NT2/D1 (cell line): Measurements from ENCODE around the gene SHISAL2B.

Experiments used
- DNase-seq: peaks from one replicate; pipeline ENCODE4 v3.0.0-alpha.2; 2011; ENCODE audit warnings: low read depth, low spot score
- H3K27me3 ChIP-seq: 2 replicates; pipeline ENCODE4 v1.6.0; 2011; ENCODE audit warnings: mild to moderate bottlenecking; ENCODE audit not compliant: insufficient read length, insufficient read depth
- H3K36me3 ChIP-seq: 2 replicates; pipeline ENCODE4 v1.6.1; 2011; ENCODE audit warnings: mild to moderate bottlenecking, low read length, mixed read lengths; ENCODE audit not compliant: insufficient read depth, insufficient read length
- H3K4me1 ChIP-seq: 2 replicates; pipeline ENCODE4 v1.5.1; 2011; ENCODE audit not compliant: insufficient read depth, insufficient read length
- H3K4me3 ChIP-seq: 2 replicates; pipeline ENCODE4 v1.5.1; 2011; ENCODE audit warnings: low read depth; ENCODE audit not compliant: insufficient read length
- H3K9ac ChIP-seq: 2 replicates; pipeline ENCODE4 v1.6.0; 2011; ENCODE audit warnings: low read depth; ENCODE audit not compliant: insufficient read length
- H3K9me3 ChIP-seq: 2 replicates; pipeline ENCODE4 v1.5.1; 2011; ENCODE audit warnings: mild to moderate bottlenecking, low read length; ENCODE audit not compliant: insufficient read depth
- SUZ12 ChIP-seq: IDR thresholded peaks from 2 replicates; pipeline ENCODE4 v1.6.1; 2011; ENCODE audit not compliant: insufficient read length, insufficient read depth; ENCODE audit errors: extremely low read depth
- YY1 ChIP-seq: IDR thresholded peaks from 2 replicates; pipeline ENCODE4 v1.6.1; 2011; ENCODE audit not compliant: insufficient read length, insufficient read depth
- ZNF274 ChIP-seq: IDR thresholded peaks from 2 replicates; pipeline ENCODE4 v1.6.1; 2011; ENCODE audit warnings: mild to moderate bottlenecking, low read depth, low read length

Gene SHISAL2B

GRCh38 chr5:64744914-64745313 is 54.6 kb downstream of the SHISAL2B start:
- H3K9me3 ChIP-seq: no peaks in the 10 kb centered on the region
- no peaks in the 10 kb centered on the region for H3K4me1 ChIP-seq
- DNase-seq: no peak
- no peaks in the 10 kb centered on the region for H3K27me3 ChIP-seq
- TF ChIP-seq YY1 (no peak), SUZ12 (no peak)
- H3K9ac ChIP-seq: no peak overlapping the region
- peaks cover 7% of the 10 kb centered on the region for H3K36me3 ChIP-seq
- H3K4me3 ChIP-seq: no peak overlapping the region

DNA sequence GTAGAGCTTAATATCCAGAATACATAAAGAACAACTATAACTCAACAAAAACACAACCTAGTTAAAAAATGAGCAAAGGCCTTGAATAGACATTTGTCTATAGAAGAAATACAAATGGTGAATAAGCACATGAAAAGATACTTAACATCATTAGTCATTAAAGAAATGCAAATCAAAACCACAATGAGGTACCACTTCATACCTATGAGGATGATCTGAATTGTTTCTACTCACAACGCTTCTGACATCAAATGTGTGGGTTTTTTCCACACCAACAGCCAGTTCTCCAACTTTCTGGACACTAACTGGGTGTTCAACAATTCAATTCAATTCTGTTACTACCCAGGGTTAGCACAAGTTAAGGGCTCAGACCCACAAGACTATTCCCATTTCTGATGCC is 56.1 kb downstream of the SHISAL2B start:
- Histone ChIP-seq H3K4me1 (no peaks in the 10 kb centered on the region), H3K36me3 (peaks cover 3% of the 10 kb centered on the region), H3K9me3 (no peaks in the 10 kb centered on the region), H3K4me3 (no peak overlapping the region), H3K27me3 (no peaks in the 10 kb centered on the region), H3K9ac (no peak overlapping the region)
- DNase-seq: no peak
- TF ChIP-seq YY1: no peak
- TF ChIP-seq SUZ12: no peak
- no peak for TF ChIP-seq ZNF274

- peaks cover 7% of the 10 kb centered on the region for H3K36me3 ChIP-seq
- no peaks in the 10 kb centered on the region for H3K27me3 ChIP-seq
- no peaks in the 10 kb centered on the region for H3K9me3 ChIP-seq
- TF ChIP-seq ZNF274 (no peak), SUZ12 (no peak), YY1 (no peak)
- H3K9ac ChIP-seq: no peak overlapping the region
- no peak for DNase-seq
- H3K4me1 ChIP-seq: no peaks in the 10 kb centered on the region
- no peak overlapping the region for H3K4me3 ChIP-seq
Measured at GRCh38 chr5:64749385-64749784, 59.1 kb downstream of the SHISAL2B start.

DNA sequence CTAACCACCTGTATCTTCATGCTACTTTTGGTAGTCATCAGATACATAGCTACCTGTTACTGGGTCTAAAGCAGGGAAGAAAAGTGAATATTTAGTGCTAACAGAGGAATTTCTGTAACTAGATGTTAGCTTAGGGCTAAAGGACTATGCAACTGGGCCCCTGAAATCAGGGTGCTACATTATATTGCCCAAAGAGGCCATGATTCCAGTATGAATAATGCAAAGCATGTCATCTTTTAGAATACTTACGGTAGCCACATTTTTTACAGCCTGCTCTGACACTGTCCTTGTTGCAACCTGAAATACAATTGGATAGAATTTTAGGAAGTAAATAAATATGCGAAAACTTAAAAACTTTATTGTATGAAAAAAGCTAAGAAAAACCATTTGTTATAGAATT is 63.8 kb downstream of the SHISAL2B start:
- DNase-seq: no peak
- H3K36me3 ChIP-seq: peaks cover 9% of the 10 kb centered on the region
- TF ChIP-seq SUZ12 (no peak), ZNF274 (no peak), YY1 (no peak)
- H3K4me3 ChIP-seq: no peak overlapping the region
- H3K4me1 ChIP-seq: no peaks in the 10 kb centered on the region
- no peak overlapping the region for H3K9ac ChIP-seq
- no peaks in the 10 kb centered on the region for H3K9me3 ChIP-seq
- no peaks in the 10 kb centered on the region for H3K27me3 ChIP-seq

DNA sequence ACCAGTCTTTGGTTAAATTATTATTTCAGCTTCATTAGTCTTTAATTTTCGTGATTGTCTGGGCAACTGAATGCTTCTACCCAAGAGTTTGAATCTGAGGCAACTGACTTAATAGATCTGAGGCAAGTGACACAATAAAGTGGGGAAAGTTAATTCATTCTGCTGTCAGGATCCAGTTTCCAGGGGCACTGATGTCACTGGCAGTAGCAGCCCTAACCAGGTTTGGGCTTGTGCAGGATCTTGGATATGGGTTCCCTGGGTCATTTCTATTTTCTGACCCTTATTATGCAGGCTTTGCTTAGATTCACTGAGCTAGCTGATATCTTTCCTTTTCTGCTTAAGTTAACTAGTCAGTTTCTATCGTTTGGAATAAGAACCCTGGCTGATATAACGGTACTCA is 68.6 kb downstream of the SHISAL2B start:
- Histone ChIP-seq H3K9ac (no peak overlapping the region), H3K9me3 (no peaks in the 10 kb centered on the region), H3K36me3 (peaks cover 8% of the 10 kb centered on the region), H3K27me3 (no peaks in the 10 kb centered on the region), H3K4me1 (no peaks in the 10 kb centered on the region), H3K4me3 (no peak overlapping the region)
- TF ChIP-seq ZNF274 (no peak), SUZ12 (no peak), YY1 (no peak)
- DNase-seq: no peak

- H3K4me1 ChIP-seq: no peaks in the 10 kb centered on the region
- H3K27me3 ChIP-seq: no peaks in the 10 kb centered on the region
- H3K4me3 ChIP-seq: no peak overlapping the region
- H3K9ac ChIP-seq: no peak overlapping the region
- no peaks in the 10 kb centered on the region for H3K9me3 ChIP-seq
- H3K36me3 ChIP-seq: peaks cover 18% of the 10 kb centered on the region
- TF ChIP-seq SUZ12 (no peak), ZNF274 (no peak), YY1 (no peak)
- DNase-seq: no peak
Measured at GRCh38 chr5:64759960-64760660, 69.8 kb downstream of the SHISAL2B start.

DNA sequence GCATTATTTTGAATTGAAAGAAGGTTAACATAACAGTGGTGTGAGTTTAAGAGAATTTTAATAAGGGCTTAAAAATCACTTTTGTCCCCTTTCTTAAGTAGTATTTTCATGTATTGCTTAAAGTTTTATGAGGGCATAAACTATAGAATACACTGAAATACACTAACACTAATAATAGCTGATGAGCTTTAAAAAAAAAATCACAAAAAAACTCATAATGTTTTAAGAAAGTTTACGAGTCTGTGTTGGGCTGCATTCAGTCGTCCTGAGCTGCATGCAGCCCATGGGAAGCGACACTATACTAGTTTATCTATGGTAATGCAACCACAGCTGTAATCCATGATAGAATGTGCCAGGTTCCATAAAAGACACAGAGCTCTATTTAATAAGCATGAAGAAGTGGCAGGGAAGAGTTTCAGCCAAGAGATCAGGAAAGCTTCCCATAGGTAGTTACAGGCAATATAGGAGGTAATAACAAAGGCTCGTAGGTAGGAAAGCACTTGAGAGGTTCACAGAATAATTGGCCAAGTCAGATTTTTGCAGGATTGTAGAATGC is 73.7 kb downstream of the SHISAL2B start:
- TF ChIP-seq ZNF274: no peak
- no peaks in the 10 kb centered on the region for H3K9me3 ChIP-seq
- no peak overlapping the region for H3K4me3 ChIP-seq
- DNase-seq: no peak
- no peak overlapping the region for H3K9ac ChIP-seq
- H3K36me3 ChIP-seq: peaks cover 29% of the 10 kb centered on the region
- no peaks in the 10 kb centered on the region for H3K27me3 ChIP-seq
- no peaks in the 10 kb centered on the region for H3K4me1 ChIP-seq
